Hematopoietic multipotent progenitor cell treated with erythropoietin and hydrocortisone succinate and interleukin-3 and kit ligand, for 17 days (in vitro differentiated cells): ENCODE data around the gene HELT.
A peak's percentile ranks its signal among the peaks of the same experiment; 100 is the strongest.

Source experiments
- DNase-seq: peaks from one replicate; pipeline ENCODE4 v3.0.0-alpha.2; 2015; ENCODE audit warnings: low spot score

Gene HELT

DNA sequence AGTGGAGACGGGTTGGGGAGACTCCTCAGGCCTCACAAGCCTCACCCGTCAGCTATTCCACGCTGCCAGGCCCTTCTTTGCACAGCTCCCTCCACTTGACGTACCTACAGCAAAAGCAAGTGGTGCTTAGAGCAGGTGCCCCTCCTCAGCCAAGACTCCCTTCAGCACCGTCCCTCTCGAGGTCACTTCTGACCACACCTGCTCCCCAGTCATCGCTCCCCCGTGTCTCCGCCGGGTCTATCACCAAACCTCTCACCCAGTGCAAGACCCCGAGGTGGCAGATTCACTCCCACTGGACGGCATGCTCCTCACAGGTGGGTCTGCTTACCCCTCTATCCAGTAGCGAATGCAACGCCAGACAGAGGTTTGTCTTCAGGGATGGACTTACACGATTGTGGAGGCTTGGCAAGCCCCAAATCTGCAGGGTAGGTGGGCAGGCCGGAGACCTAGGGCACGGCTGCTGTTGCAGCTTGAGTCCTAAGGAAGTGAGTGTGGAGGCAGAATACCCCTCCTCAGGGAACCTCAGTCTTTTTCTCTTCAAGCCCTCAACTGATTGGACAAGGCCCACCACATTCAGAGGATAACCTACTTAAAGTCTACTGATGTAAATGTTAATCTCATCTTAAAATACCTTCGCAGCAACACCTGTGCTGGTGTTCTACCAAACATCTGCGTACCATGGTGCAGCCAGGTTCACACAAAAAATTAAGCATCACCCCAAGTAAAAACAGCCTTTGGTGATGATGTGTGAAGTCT lies 14.5 kb upstream of the HELT start:
- no peak for DNase-seq

DNA sequence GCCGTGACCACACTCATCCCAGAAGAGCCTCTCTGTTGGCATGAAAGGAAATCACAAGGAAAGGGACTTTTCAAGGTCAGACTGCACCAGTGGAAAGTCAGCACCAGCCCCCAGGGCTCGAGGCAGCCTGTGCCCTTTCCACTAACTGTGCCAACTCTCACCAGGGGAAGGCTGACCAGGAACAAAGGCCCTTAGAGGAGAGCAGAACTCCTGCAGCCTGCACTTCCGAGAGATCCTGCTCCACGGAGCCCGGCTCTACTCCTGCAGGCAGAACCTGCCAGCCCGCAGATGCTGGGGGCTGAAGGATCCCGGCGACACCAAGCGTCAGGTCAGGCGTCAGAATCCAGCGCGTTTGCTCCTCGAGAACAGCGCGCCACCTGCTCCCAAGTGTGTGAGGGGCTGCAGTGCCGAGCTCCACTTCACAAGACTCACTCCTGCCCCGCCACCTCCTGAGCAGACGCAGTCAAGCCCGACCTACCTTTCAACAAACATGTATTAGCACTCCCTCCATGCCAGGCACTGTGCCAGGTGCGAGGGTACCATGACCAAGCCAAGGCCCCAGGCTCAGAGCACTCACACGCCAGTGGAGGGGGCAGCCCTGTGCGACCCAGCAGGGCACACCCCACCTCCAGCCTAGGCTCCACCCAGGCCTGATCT lies 13.6 kb upstream of the HELT start:
- DNase-seq = no peak

DNA sequence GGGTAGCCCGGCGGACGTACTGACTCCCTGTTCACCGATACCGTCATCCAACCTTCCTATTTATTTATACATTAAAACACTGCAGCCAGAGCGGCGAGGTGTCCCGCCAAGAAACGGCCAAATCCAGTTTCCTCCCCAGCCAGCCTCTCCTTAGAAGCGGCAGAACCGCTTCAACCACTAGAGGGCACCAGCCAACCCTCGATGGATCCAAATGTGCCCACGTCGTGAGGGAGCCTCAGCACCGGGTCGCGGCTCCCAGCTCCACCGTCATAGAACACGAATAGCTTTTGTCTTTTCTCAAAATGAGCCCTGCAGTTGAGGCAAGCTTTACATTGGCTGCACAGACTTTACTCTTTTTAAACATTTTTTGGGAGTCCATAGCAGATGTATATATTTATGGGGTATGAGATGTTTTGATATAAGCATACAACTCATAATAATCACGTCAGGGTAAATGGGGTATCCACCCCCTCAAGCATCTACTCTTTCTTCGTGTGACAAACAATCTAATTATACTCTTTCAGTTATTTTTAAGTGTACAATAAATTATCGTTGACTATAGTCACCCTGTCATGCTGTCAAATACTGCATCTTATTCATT lies 13.0 kb upstream of the HELT start:
- peak; percentile 69 for DNase-seq

DNA sequence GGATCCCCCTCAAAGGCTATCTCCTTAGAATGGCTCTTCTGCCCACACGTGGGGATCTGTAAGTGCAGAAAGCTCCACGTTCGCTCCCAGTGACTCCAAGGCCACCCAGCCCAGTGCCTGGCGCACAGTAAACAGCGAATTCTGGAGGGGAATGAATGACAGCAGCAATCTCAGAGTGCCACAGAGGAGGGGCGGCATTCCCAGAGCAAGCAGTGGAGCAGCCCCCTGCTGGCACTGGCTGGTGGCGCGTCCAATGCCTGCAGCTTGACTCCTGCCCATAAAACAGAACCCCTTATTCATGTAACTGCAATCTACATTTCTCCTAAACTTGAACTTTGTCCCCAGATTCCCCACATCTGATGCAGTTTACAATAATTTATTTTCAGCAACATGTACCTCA lies 6.9 kb upstream of the HELT start:
- DNase-seq = no peak

DNA sequence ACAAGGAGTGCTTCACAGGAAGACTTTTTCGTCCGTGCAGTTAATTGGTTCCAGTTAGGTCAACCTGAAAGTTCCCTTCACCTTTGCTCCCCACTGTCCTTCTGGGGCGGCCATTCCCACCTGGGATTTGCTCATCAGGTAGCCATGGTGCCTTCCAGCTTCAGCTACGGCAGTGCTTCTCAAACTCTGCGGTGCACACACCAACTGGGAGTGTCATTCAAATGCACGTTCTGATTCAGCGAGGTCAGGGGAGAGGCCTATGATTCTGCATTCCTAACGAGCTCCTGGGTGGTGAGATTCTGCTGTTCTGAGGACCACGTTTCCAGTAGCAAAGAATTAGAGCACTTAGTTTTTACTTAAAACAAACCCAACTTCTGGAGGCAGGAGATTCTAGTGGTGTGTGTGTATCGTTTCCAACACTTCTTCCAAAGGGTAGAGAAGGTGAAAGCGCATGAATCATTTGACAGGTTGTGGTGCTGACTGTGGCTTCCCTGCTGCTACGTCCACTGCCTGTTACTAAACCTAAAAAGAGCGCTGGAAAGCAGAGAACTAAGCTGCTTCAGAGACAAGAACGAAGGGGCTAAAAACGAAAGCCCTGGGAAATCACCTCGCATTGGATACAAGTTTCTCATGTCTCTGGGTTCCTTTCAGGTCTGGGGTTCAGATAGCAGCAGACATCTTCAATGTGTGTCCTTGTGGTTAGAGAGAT lies 4.7 kb upstream of the HELT start:
- no peak for DNase-seq

DNA sequence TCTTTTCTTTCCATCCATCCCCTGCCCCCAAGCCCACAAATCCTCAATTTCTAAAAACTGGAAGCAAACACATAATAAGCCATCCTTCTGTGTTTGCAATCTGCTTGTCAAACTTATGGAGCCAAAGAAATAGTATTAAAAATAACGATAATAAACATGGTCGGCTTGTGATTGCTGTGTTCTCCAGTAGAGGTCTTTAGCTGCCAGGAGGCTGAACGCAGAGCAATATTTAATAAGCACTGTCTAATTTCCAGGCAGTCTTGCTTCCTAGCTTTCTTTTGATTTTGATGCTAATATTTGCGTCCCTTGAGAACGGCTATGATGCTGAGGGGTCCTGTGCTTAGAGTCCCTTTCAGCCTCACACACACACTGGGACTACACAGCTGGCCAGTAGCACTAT lies 3.2 kb upstream of the HELT start:
- DNase-seq = no peak

DNA sequence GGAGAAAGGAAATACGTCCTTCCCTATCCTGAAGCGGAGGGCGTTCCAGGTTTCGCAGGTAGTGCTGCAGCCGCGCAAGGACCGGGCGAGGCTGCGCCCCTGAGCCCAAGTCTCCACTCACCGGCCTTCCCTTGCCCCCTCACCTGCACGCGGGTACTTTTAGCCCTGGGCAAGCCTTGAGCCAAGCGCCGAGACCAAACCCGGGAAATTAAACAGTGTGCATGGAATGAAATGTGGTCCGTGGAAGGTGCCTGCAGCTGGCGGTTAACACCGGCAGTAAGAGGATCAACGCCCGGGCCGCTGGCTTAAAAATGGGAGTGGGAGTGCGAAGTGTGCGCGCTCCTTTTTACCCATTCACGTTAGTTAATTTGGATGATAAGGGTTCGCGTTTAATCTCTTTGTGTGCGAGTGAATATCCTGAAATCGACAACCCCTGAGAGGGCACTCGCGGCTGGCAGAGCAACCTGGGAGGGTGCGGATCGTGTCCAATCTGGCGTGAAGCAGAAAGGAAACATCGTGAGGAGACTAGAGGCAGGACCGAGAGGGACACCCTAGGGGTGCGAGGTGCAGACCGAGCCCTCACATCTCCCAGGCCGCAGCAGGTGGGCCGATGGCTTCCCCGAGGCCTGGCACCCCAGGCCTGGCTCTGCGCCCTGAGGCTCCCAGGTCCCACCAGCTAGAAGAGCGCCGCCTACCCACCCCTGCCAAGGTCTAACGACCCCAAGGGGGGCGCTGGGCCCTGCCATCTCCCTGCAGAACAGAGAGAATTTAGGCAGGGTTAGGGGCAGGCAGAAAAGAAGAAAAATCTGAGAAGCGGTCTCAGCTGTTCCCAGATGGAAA lies 2.0 kb upstream of the HELT start:
- no peak for DNase-seq

DNA sequence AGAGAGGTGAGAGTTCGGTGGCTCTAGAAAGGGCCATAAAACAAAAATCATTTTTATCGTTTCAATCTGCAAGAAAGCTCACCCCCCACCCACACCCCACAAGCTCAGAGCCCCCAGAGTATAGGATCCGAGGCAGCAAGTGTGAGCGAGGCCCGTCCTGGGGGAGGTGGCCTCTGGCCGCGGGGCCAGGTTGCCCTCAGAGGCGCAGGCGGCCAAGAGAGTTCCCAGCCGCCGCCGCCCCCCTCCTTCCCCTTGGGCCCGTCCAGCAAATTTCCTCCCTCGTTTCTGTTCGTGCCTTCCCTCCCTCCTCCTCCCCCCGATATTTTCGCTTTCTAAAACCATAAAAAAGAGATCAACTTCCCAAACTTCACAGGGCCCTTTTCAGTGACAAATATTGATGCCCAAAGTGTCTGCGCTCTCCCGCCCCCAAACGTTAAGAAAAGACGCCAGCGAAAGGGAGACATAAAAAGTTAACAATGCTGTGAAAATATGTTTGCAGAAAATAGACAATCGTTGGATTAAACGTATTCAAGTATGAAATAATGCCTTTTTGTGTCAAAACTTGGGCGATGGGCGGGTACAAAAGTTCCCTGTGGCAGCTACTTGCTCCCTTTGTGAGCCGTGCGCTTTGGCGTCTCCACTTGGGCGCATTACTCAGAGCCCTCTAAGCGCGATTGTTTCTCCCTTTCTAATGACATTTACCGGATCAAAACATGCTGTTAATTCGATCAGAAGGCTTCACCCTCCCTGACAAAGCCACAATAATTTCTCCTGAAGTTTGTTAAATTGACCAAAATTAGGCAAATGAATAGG lies 1.1 kb upstream of the HELT start:
- DNase-seq = no peak

DNA sequence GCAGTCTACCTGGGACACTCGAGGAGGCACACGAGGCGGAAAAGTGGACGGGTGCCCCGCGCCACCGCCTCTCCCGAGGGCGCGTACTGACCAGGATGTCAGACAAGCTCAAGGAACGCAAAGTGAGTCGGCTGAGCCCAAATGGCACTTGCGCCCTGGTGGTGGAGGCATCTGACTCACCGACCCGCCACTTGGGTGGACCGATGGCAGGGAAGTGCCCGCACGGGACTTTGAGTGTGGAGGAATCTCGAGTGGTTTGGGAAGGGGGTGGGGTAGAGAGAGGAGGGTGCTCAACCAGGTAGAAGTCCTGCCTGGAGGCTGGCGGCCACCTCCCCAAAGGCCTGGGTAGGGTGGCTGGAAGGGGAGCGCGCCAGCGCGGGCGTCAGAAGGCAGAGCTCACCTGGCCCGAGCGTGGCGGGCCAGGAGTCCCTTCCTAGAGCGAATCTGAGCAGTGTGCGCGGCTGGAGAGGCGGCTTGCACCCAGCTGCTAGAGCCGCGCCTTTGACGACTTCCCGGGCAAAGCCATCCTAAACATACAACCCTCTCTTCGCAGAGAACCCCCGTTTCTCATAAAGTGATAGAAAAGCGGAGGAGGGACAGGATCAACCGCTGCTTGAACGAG lies 655 bp downstream of the HELT start:
- no peak for DNase-seq

DNA sequence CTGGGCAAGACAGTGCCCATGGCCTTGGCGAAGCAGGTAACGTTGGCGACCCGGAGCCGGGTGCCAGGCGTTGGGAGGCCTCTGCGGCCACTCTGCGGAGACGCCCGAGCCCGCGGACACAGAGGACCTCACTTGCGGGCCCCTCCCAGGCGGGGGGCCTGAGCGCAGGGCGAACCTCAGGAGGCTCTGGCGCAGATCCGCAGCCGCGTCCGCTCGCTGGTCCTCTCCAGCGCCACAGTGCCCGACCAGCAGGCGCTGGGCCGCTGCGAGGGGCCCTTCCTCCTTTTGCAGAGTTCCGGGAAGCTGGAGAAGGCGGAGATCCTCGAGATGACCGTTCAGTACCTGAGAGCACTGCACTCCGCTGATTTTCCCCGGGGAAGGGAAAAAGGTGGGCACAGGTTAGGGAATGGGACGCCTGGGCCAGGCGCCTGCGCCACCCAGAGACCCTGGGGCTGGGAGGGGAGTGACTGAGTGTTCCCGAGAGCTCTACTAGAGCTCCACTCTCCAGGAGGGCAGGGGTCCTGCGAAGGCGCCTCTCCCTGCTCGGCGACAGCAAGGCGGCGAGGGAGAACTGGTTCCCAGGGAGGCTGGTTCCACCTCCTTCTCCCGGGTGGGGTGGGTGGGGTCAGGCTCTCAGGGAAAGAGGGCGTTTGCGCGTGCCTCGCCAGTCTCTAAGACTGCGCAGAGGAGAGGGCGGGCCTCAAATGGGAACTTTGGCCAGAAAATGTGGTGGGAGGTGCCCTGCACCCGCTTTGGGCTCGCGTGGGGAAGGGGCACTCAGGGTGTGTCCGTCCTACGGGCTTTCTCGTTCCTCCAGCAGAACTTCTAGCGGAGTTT lies 1.4 kb downstream of the HELT start:
- DNase-seq = no peak

DNA sequence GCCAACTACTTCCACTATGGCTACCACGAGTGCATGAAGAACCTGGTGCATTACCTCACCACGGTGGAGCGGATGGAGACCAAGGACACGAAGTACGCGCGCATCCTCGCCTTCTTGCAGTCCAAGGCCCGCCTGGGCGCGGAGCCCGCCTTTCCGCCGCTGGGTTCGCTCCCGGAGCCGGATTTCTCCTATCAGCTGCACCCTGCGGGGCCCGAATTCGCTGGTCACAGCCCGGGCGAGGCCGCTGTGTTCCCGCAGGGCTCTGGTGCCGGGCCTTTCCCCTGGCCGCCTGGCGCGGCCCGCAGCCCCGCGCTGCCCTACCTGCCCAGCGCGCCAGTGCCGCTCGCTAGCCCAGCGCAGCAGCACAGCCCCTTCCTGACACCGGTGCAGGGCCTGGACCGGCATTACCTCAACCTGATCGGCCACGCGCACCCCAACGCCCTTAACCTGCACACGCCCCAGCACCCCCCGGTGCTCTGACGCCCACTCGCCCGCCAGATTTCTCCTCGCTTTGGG lies 2.1 kb downstream of the HELT start:
- no peak for DNase-seq

DNA sequence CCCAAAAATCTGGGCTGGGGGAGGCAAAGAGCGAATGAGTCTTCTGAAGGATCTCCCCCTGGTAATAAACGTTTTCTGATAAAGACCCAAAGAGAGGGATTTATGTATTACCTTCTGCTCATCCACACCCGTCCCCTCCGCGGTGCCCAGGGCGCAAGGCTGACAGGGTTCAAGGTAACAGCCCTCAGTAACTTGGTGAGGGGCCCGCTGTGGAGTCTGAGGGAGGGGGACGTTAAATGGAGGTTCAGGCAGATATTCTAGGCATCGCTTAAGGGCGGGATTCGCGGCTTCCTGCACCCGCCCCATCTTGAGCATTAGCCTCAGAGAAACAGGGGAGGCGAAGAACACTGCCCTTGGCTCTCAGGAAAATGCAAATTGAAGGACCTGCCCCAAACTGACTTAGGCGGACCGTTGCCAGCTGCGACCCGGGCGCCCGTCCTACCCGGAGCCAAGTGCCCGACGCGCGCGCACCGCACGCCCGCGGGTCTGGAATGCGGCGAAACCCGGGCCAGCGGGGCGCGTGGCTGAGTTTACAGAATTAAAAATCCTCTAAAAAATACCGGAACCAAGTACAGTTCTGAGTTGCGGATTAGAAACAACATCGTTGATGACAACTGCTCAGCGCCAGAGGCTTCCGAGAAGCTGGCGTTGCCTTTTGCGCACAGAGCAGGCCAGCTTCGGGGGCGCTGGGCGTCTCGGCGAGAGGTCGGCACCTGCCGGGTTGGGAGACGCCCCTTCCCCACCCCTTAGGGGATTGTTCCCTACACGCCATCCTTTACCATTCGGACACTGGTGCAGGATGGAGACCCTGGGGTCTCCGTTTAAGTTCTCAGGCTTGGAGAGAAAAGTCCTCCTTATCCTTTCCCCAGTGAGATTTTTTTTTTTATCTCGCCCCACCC lies 2.8 kb downstream of the HELT start:
- DNase-seq = no peak

DNA sequence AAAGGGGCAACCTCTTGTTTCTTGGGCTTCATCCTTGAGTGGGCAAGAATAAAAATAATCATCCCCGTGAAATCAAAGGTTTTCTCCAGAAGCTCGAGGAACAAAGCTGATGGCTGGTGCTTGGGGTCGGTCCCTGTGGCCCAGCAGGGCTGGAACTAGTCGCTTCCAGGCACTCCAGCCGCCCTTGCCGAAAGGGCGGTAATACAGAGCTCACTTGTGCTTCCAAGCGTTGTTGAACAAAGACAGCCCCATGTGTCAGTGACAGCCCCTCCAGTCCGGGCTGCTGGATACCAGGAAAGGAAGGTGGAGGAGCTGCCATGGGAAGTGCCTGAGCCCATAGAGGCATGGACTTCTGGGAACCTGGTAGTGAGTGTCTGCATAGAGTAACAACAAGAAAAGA lies 5.2 kb downstream of the HELT start:
- no peak for DNase-seq

DNA sequence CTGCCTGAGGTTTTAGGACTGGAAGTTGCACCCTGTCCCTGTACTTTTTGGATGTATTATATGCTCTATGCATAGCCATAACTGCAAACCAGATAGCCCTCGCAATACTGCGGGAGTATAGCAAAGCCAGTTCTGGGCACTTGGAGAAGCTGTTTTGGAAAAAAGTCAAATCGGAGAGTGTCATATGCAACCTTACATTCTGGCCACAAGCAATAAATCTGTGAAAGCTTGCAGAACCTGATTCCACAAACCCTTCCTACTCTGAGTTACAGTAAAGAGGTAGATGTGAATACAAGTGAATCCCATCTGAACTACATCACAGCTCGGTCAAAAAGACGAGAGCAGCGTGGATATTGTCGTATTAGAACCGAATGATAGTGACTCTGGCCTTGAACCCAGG lies 10.3 kb downstream of the HELT start:
- no peak for DNase-seq

DNA sequence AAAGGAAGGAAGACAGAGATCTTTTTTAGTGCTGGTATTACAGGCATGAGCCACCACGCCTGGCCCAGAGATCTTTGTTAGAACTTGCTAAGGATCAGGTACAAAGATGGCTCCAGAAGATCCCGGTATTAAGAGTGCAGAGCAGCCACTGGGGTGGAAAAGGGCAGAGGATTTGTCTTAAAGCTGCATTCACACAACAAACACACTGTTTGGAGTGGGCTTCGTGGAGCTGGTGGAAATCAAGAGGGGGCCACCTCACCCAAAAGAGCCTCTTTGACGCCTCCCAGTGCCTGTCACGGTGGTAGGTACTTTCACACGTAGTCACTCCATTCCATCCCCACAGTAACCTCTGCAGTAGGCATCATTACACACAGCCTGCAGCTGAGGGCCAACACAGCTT lies 13.3 kb downstream of the HELT start:
- no peak for DNase-seq

DNA sequence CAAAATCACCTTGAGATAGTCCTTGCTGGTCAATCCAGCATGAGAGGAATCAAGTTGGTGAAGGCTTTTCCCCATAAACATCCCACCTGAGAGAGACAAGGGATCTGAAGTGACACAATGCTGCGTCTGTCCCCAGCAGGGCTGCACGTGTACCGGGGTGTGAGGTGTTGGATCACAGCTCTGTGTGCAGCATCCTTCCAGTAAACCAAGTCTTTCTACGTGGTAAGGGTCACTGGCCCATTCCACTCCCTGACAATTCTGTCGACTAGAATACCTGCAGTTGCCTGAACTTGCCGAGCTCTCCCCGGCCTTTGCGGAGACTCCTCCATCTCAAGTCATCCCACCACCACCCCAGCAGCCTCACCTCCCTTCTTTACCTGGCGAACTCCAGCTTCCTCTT lies 14.8 kb downstream of the HELT start:
- no peak for DNase-seq

DNA sequence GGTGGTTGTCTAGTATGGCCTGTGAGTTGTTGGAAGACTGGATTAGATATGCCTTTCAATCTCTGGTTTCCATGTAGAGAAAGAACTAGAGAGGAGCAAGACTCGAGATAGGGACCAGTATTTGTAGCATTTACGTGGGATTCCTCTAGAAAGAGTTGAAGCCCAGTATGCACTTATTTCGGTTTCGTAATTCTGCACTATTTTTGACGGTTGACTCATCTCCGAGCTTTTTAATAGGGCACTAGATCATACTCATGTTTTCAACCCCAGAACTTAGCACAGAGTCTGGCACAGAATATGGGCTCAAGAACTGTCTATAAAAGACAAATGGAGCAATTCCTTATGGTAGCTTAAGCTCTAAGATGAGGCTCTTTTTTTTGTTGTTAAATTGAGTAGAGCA lies 15.7 kb downstream of the HELT start:
- DNase-seq = no peak

DNA sequence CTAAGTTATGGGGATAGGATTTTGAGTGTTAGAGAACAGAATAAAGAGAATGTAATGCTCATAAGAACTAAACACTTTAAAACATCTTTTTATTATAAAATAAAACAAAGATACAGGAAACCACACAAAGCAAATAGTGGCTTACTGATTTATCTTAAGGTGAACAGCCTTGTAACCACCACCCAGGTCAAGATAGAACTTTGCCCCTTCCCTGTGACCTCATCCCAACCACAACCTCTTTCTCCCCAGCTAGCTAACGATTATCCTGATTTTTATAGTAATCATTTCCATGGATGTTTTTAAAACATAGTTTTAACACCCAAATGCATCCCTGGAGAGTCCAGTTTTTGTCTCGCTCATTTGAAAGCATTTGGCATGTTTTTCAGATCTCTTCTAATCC lies 17.0 kb downstream of the HELT start:
- DNase-seq = no peak

DNA sequence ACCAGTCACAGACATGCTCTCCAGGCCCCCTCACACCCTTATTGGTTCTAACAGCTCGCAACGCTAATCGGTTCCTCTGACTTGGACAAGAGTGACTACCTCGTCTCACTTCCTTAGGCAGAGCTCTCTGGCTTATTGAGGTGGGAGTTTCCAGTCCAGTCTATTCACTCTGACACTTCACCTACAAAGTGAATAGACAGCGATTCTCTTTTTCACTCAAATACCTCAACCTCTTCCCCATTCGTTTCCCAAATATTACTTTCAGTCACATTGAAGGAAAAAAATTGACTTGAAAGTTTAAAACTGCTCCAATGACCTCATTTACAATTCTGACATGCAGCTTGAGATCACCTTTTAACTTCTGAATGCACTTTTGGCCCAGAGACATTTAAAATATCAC lies 17.7 kb downstream of the HELT start:
- DNase-seq = no peak
